HCT116 (cell line): ENCODE measurements around the gene DRD2. TPM values are rescaled to one million over a fixed set of nuclear protein-coding genes. Genes with fewer than 3 reads are reported as not detected.

Experiments used
- ATAC-seq: fragments of 200-7000 bp; cut with Tn5 transposase; 2 replicates; pipeline ENCODE4 v1.9.1; 2020; ENCODE audit warnings: mild to moderate bottlenecking, moderate library complexity
- BruUV-seq: library from RNA; stranded (reverse); fragments of 400-500 nt; replicated peaks from 2 replicates; lab custom pipeline; 2021; lab: Mats Ljungman, UMichigan
- CTCF ChIA-PET: fragments of 300-600 bp; sonication (Branson Sonifier 250); formaldehyde crosslinking; loops from one replicate; lab custom pipeline; 2021; ENCODE audit warnings: antibody characterized with exemption; lab: Charles Lee
- POLR2A ChIA-PET: fragments of 300-600, 350-600 bp; sonication (Branson Sonifier 250); formaldehyde crosslinking; loops from one replicate; lab custom pipeline; 2021; ENCODE audit warnings: antibody characterized with exemption; lab: Charles Lee
- RAD21 ChIA-PET, 2 experiments: fragments of 300-600 bp; sonication (Branson Sonifier 250); formaldehyde crosslinking; loops; one replicate each; lab custom pipeline; 2023; ENCODE audit warnings: low total read pairs in 2 of 2; ENCODE audit not compliant: uncharacterized antibody in 2 of 2, unreplicated experiment in 2 of 2, low non-redundant PET in 1 of 2; lab: Charles Lee
- DNase-seq: peaks from one replicate; pipeline ENCODE4 v3.0.0-alpha.2; 2010; ENCODE audit warnings: low read depth, low spot score
- H2AFZ ChIP-seq: fragments of 200-600 bp; shearing (Covaris generic), sonication (generic); 2 replicates; pipeline ENCODE4 v1.6.1; 2017; ENCODE audit warnings: low read depth, mixed run types, mixed read lengths, antibody characterized with exemption, low read length; ENCODE audit not compliant: poor library complexity, severe bottlenecking
- H3K27ac ChIP-seq: 2 replicates; pipeline ENCODE4 v1.5.1; 2012; ENCODE audit warnings: low read depth, low read length
- H3K27me3 ChIP-seq: fragments of 200-600 bp; sonication (generic); 2 replicates; pipeline ENCODE4 v1.6.1; 2016; ENCODE audit warnings: mixed run types, low read length, mixed read lengths; ENCODE audit not compliant: insufficient read depth
- H3K36me3 ChIP-seq, 2 experiments: fragments of 200-500 bp in 1 of 2; fragments of 200-600 bp in 1 of 2; sonication (Bioruptor generic) in 1 of 2; sonication (generic) in 1 of 2; 2 replicates each; pipeline versions ENCODE4 v1.5.1 to v1.6.1; 2014 to 2016; ENCODE audit warnings: low read length in 2 of 2, inconsistent platforms in 1 of 2, mixed read lengths in 1 of 2, mixed run types in 1 of 2; ENCODE audit not compliant: insufficient read depth in 2 of 2, control insufficient read depth in 1 of 2
- H3K4me1 ChIP-seq, 2 experiments: fragments of 200-600 bp in 1 of 2; sonication (generic) in 1 of 2; 2 replicates each; pipeline versions ENCODE4 v1.5.1 to v1.6.1; 2012 to 2017; ENCODE audit warnings: low read length in 2 of 2, inconsistent platforms in 1 of 2, mild to moderate bottlenecking in 1 of 2, mixed read lengths in 1 of 2, mixed run types in 1 of 2, moderate library complexity in 1 of 2; ENCODE audit not compliant: insufficient read depth in 2 of 2, control insufficient read depth in 1 of 2
- H3K4me2 ChIP-seq: fragments of 200-600 bp; sonication (generic); 2 replicates; pipeline ENCODE4 v1.6.1; 2017; ENCODE audit warnings: mixed run types, low read length, mixed read lengths
- H3K4me3 ChIP-seq, 2 experiments: fragments of 200-600 bp in 1 of 2; sonication (generic) in 1 of 2; replicated peaks in 1 of 2; 2 replicates each; pipeline ENCODE4 v1.5.1; 2011 to 2016; ENCODE audit warnings: low read length in 2 of 2, control low read depth in 1 of 2, low read depth in 1 of 2, mild to moderate bottlenecking in 1 of 2, mixed read lengths in 1 of 2, mixed run types in 1 of 2
- H3K79me2 ChIP-seq: fragments of 200-600 bp; sonication (generic); 2 replicates; pipeline ENCODE4 v1.6.1; 2017; ENCODE audit warnings: mild to moderate bottlenecking, mixed run types, low read length, moderate library complexity, mixed read lengths; ENCODE audit not compliant: insufficient read depth
- H3K9ac ChIP-seq: fragments of 200-600 bp; sonication (generic); 2 replicates; pipeline ENCODE4 v1.6.1; 2016; ENCODE audit warnings: low read length, mixed read lengths
- H3K9me2 ChIP-seq: fragments of 200-600 bp; sonication (generic), shearing (Covaris generic); 2 replicates; pipeline ENCODE4 v1.6.1; 2017; ENCODE audit warnings: mixed run types, mild to moderate bottlenecking, moderate library complexity; ENCODE audit not compliant: insufficient read depth
- H3K9me3 ChIP-seq, 2 experiments: fragments of 200-500 bp in 1 of 2; fragments of 200-600 bp in 1 of 2; sonication (Bioruptor generic) in 1 of 2; sonication (generic) in 1 of 2; 2 replicates each; pipeline ENCODE4 v1.6.1; 2014 to 2017; ENCODE audit warnings: low read length in 2 of 2, mixed read lengths in 2 of 2, inconsistent platforms in 1 of 2, low read depth in 1 of 2, mild to moderate bottlenecking in 1 of 2, mixed run types in 1 of 2, moderate library complexity in 1 of 2; ENCODE audit not compliant: control insufficient read depth in 1 of 2, insufficient read depth in 1 of 2
- H4K20me1 ChIP-seq: fragments of 200-600 bp; sonication (generic), shearing (Covaris generic); 2 replicates; pipeline ENCODE4 v1.6.1; 2017; ENCODE audit warnings: mixed run types, mild to moderate bottlenecking, moderate library complexity; ENCODE audit not compliant: insufficient read depth
- CBX3 ChIP-seq: IDR thresholded peaks from 2 replicates; pipeline ENCODE4 v1.6.1; 2012; ENCODE audit warnings: low read depth
- EGR1 ChIP-seq: IDR thresholded peaks from 2 replicates; pipeline ENCODE4 v1.6.1; 2012; ENCODE audit warnings: low read depth
- FOSL1 ChIP-seq: IDR thresholded peaks from 2 replicates; pipeline ENCODE4 v1.6.1; 2012; ENCODE audit warnings: low read depth
- JUND ChIP-seq: IDR thresholded peaks from 2 replicates; pipeline ENCODE4 v1.6.1; 2012
- POLR2AphosphoS5 ChIP-seq: IDR thresholded peaks from 2 replicates; pipeline ENCODE4 v1.6.1; 2011; ENCODE audit warnings: mild to moderate bottlenecking, low read depth, low read length, moderate library complexity
- intact Hi-C: fragments of 100-400 bp; cut with micrococcal nuclease; formaldehyde crosslinking; loops from 2 replicates; pipeline ENCODE4 v1.10.0; 2022
- total RNA-seq: library from RNA; stranded (reverse); gene quantifications from one replicate; pipeline ENCODE4 v1.2.1, GENCODE V29; 2021; ENCODE audit not compliant: unreplicated experiment
- TF ChIP-seq, protein P1 (sequence below): IDR thresholded peaks from 2 replicates; pipeline ENCODE4 v1.6.1; 2011; ENCODE audit warnings: mild to moderate bottlenecking, low read length, moderate library complexity; ENCODE audit not compliant: insufficient replicate concordance; ENCODE audit errors: extremely low read depth

DRD2 gene
- total RNA-seq, 1 experiment from 2014 or later = not detected

DNA sequence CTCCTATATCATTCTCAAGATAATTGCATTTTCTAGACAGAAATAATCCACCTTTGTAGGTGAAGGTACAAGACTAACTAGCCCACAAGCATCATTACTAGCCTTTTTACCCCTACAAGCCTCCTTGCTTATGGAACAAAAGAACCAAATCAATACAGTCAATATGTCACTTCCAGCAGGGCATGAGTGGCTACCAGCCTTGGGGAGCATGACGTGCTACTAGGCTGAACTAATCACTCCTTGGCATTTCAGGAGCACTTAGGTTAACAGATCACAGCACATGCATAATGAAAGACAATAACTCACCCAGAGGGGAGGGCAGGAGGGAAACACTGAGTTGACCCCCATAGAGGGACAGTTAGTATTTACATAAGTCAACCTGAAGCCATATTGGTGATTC, 2.7 kb downstream of the DRD2 start:
- no peak overlapping the region for H3K4me2 ChIP-seq
- no peak for TF ChIP-seq CBX3
- TF ChIP-seq, all 23 proteins: peak for 0
- ATAC-seq = no peak
- no peaks in the 10 kb centered on the region for H4K20me1 ChIP-seq
- H3K9me3 ChIP-seq = no peaks in the 10 kb centered on the region
- H3K4me3 ChIP-seq = no peak overlapping the region
- no peak overlapping the region for H3K9ac ChIP-seq
- H2AFZ ChIP-seq = no peak overlapping the region
- DNase-seq = no peak
- ChIA-PET RAD21 (no interaction called here), POLR2A (no interaction called here), CTCF (no interaction called here)
- no peaks in the 10 kb centered on the region for H3K79me2 ChIP-seq
- H3K4me1 ChIP-seq = no peaks in the 10 kb centered on the region
- BruUV-seq = no TSS peak
- H3K27me3 ChIP-seq = peaks cover 25% of the 10 kb centered on the region
- no peak overlapping the region for H3K27ac ChIP-seq
- no peaks in the 10 kb centered on the region for H3K36me3 ChIP-seq
- H3K9me2 ChIP-seq = no peaks in the 10 kb centered on the region
- intact Hi-C loops = no loop called here

DNA sequence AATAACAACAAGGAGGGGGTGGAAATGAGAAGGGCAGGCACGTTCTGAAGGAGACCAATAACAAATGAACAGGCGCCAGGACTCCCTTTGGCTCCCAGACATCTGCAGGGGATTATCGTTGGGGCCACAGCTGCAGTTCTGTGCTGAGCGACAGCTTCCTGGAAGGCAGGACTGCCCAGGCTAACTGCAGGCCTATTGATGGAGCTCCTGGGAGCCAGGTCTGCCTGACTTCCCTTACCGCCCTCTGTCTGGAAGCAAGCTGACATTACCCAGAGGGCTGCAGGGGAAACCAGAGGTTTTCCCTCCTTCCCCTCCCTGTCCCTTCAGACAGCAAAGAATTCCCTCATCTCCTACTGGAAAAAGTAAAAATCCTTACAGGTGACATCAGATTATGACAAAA, 5.0 kb downstream of the DRD2 start:
- no peaks in the 10 kb centered on the region for H3K9me3 ChIP-seq
- no peak for ATAC-seq
- H3K9me2 ChIP-seq = no peaks in the 10 kb centered on the region
- no peak overlapping the region for H2AFZ ChIP-seq
- H3K4me1 ChIP-seq = 0 out of 4 replicates have a peak, but pooled peaks cover 0 to 3% of the 10 kb centered on the region in 2 experiments
- ChIA-PET CTCF (no interaction called here), POLR2A (no interaction called here), RAD21 (no interaction called here)
- H3K79me2 ChIP-seq = no peaks in the 10 kb centered on the region
- H3K36me3 ChIP-seq = no peaks in the 10 kb centered on the region
- H3K27ac ChIP-seq = no peak overlapping the region
- no peak overlapping the region for H3K4me2 ChIP-seq
- no peak for DNase-seq
- H4K20me1 ChIP-seq = no peaks in the 10 kb centered on the region
- intact Hi-C loops = no loop called here
- TF ChIP-seq POLR2AphosphoS5 (no peak), EGR1 (no peak), FOSL1 (no peak), JUND (no peak)
- TF ChIP-seq, protein P1, sequence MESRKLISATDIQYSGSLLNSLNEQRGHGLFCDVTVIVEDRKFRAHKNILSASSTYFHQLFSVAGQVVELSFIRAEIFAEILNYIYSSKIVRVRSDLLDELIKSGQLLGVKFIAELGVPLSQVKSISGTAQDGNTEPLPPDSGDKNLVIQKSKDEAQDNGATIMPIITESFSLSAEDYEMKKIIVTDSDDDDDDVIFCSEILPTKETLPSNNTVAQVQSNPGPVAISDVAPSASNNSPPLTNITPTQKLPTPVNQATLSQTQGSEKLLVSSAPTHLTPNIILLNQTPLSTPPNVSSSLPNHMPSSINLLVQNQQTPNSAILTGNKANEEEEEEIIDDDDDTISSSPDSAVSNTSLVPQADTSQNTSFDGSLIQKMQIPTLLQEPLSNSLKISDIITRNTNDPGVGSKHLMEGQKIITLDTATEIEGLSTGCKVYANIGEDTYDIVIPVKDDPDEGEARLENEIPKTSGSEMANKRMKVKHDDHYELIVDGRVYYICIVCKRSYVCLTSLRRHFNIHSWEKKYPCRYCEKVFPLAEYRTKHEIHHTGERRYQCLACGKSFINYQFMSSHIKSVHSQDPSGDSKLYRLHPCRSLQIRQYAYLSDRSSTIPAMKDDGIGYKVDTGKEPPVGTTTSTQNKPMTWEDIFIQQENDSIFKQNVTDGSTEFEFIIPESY = no peak
- peaks cover 33% of the 10 kb centered on the region for H3K27me3 ChIP-seq
- H3K9ac ChIP-seq = no peak overlapping the region
- BruUV-seq = no TSS peak
- no peak overlapping the region for H3K4me3 ChIP-seq
